ENCODE measurements around the gene INPP5A.

INPP5A gene

GRCh38 chr10:132626019-132626760 is 88.6 kb downstream of the INPP5A start:
- H3K27me3 ChIP-seq (ENCODE audit: insufficient read depth, low read length, poor library complexity, severe bottlenecking), result no peaks in the 10 kb centered on the region
- no peak overlapping the region for H3K4me3 ChIP-seq (ENCODE audit: low read length, poor library complexity, severe bottlenecking)
- peaks cover 26% of the 10 kb centered on the region for H3K4me1 ChIP-seq (ENCODE audit: insufficient read depth, low read length, poor library complexity, severe bottlenecking)
- H3K9me3 ChIP-seq (ENCODE audit: insufficient read depth, low read depth, low read length), result no peaks in the 10 kb centered on the region
- H3K79me2 ChIP-seq (ENCODE audit: insufficient read depth, low read length), result peaks cover 39% of the 10 kb centered on the region; the same call in 1 of the 2 replicates
- no peaks in the 10 kb centered on the region for H3K36me3 ChIP-seq (ENCODE audit: insufficient read depth, low read length)
- no peaks in the 10 kb centered on the region for H4K20me1 ChIP-seq (ENCODE audit: insufficient read depth, low read length, poor library complexity, severe bottlenecking)
- no peak overlapping the region for H3K9ac ChIP-seq (ENCODE audit: low read depth, low read length, poor library complexity, severe bottlenecking)
- H3K4me2 ChIP-seq (ENCODE audit: low read depth, low read length, poor library complexity, severe bottlenecking), result no peak overlapping the region
- TF ChIP-seq CTCF (conservative IDR thresholded peaks at IDR 0.05; ENCODE audit: low read length) (no peak), EZH2phosphoT487 (IDR thresholded peaks at IDR 0.05; ENCODE audit: borderline replicate concordance) (no peak)
- H3K9me2 ChIP-seq (replicated peaks; ENCODE audit: low read depth, low read length), result no peaks in the 10 kb centered on the region
- H3F3A ChIP-seq (ENCODE audit: low read depth), result no peaks in the 10 kb centered on the region; the same call in 1 of the 2 replicates
- H2AFZ ChIP-seq (ENCODE audit: low read length), result no peak overlapping the region

- H3F3A ChIP-seq (ENCODE audit: low read depth), result no peaks in the 10 kb centered on the region; the same call in 1 of the 2 replicates
- no peak overlapping the region for H3K4me2 ChIP-seq (ENCODE audit: low read depth, low read length, poor library complexity, severe bottlenecking)
- H3K9me3 ChIP-seq (ENCODE audit: insufficient read depth, low read depth, low read length), result no peaks in the 10 kb centered on the region
- TF ChIP-seq CTCF (conservative IDR thresholded peaks at IDR 0.05; ENCODE audit: low read length) (no peak), EZH2phosphoT487 (IDR thresholded peaks at IDR 0.05; ENCODE audit: borderline replicate concordance) (no peak)
- no peaks in the 10 kb centered on the region for H3K27me3 ChIP-seq (ENCODE audit: insufficient read depth, low read length, poor library complexity, severe bottlenecking)
- H3K9ac ChIP-seq (ENCODE audit: low read depth, low read length, poor library complexity, severe bottlenecking), result no peak overlapping the region
- no peak overlapping the region for H2AFZ ChIP-seq (ENCODE audit: low read length)
- peaks cover 26% of the 10 kb centered on the region for H3K4me1 ChIP-seq (ENCODE audit: insufficient read depth, low read length, poor library complexity, severe bottlenecking)
- H3K9me2 ChIP-seq (replicated peaks; ENCODE audit: low read depth, low read length), result no peaks in the 10 kb centered on the region
- H4K20me1 ChIP-seq (ENCODE audit: insufficient read depth, low read length, poor library complexity, severe bottlenecking), result no peaks in the 10 kb centered on the region
- no peaks in the 10 kb centered on the region for H3K36me3 ChIP-seq (ENCODE audit: insufficient read depth, low read length)
- no peak overlapping the region for H3K4me3 ChIP-seq (ENCODE audit: low read length, poor library complexity, severe bottlenecking)
- peaks cover 44% of the 10 kb centered on the region for H3K79me2 ChIP-seq (ENCODE audit: insufficient read depth, low read length)
These were observed 89.4 kb downstream of the INPP5A start for GRCh38 chr10:132626761-132627665.

GRCh38 chr10:132627666-132628531 is 90.3 kb downstream of the INPP5A start:
- Histone ChIP-seq H3K9ac (ENCODE audit: low read depth, low read length, poor library complexity, severe bottlenecking) (no peak overlapping the region), H3K4me1 (ENCODE audit: insufficient read depth, low read length, poor library complexity, severe bottlenecking) (peaks cover 26% of the 10 kb centered on the region), H3K27me3 (ENCODE audit: insufficient read depth, low read length, poor library complexity, severe bottlenecking) (no peaks in the 10 kb centered on the region), H3F3A (ENCODE audit: low read depth) (no peaks in the 10 kb centered on the region; the same call in 1 of the 2 replicates), H3K4me2 (ENCODE audit: low read depth, low read length, poor library complexity, severe bottlenecking) (no peak overlapping the region), H3K9me3 (ENCODE audit: insufficient read depth, low read depth, low read length) (no peaks in the 10 kb centered on the region), H3K9me2 (replicated peaks; ENCODE audit: low read depth, low read length) (no peaks in the 10 kb centered on the region), H3K4me3 (ENCODE audit: low read length, poor library complexity, severe bottlenecking) (no peak overlapping the region), H3K36me3 (ENCODE audit: insufficient read depth, low read length) (no peaks in the 10 kb centered on the region), H3K79me2 (ENCODE audit: insufficient read depth, low read length) (peaks cover 49% of the 10 kb centered on the region), H4K20me1 (ENCODE audit: insufficient read depth, low read length, poor library complexity, severe bottlenecking) (no peaks in the 10 kb centered on the region), H2AFZ (ENCODE audit: low read length) (no peak overlapping the region)
- no peak for TF ChIP-seq EZH2phosphoT487 (IDR thresholded peaks at IDR 0.05; ENCODE audit: borderline replicate concordance)
- TF ChIP-seq CTCF (conservative IDR thresholded peaks at IDR 0.05; ENCODE audit: low read length), result no peak

All from Loucy (cell line).